Amniotic stem cell (primary cell): ENCODE data around the gene HELZ.
"Not testable (repeated sequence)": the region's sequence is repeated elsewhere in the genome, so short reads cannot be mapped to it uniquely, and the experiment has no call there.

Experiments
- DNase-seq: peaks from one replicate; lab custom pipeline; 2025; lab: John Stamatoyannopoulos, UW

HELZ gene, protein sequence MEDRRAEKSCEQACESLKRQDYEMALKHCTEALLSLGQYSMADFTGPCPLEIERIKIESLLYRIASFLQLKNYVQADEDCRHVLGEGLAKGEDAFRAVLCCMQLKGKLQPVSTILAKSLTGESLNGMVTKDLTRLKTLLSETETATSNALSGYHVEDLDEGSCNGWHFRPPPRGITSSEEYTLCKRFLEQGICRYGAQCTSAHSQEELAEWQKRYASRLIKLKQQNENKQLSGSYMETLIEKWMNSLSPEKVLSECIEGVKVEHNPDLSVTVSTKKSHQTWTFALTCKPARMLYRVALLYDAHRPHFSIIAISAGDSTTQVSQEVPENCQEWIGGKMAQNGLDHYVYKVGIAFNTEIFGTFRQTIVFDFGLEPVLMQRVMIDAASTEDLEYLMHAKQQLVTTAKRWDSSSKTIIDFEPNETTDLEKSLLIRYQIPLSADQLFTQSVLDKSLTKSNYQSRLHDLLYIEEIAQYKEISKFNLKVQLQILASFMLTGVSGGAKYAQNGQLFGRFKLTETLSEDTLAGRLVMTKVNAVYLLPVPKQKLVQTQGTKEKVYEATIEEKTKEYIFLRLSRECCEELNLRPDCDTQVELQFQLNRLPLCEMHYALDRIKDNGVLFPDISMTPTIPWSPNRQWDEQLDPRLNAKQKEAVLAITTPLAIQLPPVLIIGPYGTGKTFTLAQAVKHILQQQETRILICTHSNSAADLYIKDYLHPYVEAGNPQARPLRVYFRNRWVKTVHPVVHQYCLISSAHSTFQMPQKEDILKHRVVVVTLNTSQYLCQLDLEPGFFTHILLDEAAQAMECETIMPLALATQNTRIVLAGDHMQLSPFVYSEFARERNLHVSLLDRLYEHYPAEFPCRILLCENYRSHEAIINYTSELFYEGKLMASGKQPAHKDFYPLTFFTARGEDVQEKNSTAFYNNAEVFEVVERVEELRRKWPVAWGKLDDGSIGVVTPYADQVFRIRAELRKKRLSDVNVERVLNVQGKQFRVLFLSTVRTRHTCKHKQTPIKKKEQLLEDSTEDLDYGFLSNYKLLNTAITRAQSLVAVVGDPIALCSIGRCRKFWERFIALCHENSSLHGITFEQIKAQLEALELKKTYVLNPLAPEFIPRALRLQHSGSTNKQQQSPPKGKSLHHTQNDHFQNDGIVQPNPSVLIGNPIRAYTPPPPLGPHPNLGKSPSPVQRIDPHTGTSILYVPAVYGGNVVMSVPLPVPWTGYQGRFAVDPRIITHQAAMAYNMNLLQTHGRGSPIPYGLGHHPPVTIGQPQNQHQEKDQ (N-terminal part only)

DNA sequence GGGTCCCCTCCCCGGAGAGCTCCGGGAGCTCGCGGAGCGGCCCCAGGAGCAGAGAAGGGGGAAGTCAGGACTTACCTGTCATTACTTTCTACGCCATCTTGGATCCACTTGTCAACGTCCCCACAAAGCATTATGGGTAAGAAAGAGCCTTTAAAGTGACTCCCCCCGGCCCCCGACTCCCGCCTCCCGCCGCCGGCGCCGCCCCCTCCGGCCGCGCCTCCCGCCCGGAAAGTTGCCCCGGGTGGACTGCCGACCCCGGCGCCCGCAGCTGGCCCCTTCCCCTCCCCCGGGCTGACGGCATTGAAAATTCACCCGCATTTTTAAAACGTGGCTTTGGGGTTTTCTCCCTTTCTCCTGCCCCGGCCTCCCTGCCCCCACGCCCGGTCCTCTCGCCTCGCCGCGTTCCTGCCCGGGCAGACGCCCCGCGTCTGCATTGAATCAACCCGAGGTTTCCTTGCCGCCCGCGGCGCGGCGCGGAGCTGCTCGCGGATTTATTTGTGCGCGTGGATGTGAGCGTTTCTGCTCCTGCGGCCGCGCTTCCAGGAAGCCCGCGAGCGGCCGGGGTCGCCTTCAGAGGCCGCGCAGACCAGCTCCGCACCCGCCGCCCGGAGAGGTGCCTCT, at the start of gene HELZ:
Gene HELZ, minus strand, starts transcription at position 124 of the 621 bp plus-strand sequence. CDS start 26,392 bp downstream, outside the sequence.
- peak; percentile 73 for DNase-seq

DNA sequence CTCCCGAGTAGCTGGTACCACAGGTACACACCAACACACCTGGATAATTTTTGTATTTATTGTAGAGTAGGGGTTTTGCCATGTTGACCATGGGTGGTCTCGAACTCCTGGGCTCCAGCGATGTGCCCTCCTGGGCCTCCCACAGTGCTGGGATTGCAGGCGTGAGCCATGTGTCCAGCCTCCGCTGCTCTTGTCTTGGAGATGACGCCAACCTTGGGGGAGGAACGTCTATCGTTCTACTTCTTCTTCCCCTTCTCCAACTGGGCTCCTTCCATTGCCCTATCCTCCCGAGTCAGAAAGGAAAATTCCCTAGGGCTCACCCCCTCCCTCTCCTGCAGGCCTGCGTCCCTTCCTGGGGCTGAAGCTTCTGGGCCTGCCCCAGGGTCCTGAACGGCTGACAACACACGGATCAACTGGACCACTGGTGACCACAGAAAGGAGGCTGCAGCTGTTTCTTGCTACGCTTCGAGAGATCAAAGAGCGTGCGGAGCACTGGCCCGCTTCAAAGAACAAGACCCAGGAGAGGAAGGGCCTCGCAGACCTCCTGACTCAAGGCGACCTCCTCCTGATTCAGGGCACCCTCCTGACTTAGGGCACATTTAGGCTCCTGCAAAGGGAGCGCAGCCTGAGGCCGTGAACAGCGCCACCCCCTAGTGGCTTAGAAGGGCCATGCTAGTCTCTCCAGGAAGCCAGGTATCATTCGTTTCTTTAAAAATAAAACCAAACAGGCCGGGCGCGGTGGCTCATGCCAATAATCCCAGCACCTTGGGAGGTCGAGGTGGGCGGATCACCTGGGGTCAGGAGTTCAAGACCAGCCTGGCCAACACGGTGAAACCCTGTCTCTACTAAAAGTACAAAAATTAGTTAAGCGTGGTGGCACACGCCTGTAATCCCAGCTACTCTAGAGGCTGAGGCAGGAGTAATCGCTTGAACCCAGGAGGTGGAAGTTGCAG, 48.5 kb upstream of the HELZ start:
- DNase-seq, result no peak

GRCh38 chr17:67290711-67291291, 45.8 kb upstream of the HELZ start:
- DNase-seq, result no peak

DNA sequence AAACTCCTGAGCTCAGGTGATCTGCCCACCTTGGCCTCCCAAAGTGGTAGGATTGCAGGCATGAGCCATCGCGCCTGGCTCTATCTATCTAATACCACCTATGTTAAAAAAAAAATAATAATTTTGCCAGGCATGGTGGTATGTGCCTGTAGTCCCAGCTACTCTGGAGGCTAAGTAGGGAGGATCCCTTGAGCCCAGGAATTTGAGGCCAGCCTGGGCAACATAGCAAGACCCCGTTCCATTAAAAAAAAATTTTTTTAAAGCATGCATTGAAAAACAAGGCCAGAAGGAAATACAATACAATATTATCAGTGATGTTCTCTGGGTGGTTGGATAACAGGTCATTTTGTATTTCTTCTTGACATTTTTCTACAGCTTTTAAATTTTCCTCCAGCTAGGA, 45.2 kb upstream of the HELZ start:
- DNase-seq, result no peak

DNA sequence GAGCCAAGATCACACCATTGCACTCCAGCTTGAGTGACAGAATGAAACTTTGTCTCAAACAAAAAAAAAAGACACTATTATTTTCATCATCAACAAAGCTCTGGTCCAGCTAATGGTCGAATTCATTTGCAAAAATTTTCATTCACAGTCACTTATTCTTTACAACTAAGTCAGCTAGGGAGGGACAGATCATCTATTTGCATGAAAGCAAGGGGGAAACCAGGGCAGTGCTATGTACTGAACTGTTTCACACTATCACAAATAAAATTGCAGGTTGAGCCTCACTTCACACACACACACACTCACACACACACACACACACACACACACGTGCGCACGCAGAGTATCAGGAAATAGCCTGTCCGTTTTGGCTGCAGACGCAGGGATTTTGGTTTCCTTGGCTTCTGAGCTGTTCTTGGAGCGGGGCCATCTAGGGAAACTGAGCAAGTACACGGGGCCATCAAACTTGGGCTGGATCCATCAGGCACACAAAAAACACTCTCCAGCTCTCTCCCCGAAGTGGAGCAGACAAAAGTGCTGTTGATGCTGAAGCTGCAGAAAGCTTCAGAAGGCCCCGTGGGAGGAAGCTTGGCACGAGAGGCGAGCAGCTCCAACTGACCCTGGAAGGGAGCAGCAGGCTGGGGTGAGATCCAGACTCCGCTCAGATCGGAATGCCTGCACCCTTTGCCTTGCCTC, 44.3 kb upstream of the HELZ start:
- DNase-seq, result no peak

DNA sequence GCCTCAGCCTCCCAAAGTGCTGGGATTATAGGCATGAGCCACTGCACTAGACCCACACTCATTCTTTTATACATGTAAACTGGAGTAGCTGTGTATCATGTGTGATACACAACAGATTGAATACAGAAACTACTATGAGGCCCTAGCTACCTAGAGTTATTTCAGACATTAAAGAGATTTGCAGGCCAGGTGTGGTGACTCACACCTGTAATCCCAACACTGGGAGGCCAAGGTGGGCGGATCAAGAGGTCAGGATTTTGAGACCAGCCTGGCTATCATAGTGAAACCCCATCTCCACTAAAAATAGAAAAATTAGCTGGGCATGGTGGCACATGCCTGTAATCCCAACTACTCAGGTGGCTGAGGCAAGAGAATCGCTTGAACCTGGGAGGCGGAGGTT, 41.8 kb upstream of the HELZ start:
- DNase-seq, result not testable (repeated sequence)

DNA sequence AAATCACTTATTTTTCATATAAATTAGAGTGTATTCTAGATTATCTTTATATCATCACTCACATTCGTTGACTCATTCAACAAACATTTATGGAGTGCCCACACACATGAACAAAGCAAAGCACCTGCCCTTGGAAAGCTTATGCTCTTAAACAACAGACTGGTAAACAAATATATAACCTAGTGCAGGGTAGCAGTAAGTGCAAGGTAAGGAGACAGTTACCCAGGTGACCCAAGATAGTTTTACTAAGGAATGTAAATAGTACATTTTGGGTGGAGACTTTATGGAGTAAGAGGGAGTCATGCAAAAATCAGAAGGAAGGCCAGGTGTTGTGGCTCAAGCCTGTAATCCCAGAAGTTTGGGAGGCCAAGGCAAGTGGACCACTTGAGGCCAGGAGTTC, 40.4 kb upstream of the HELZ start:
- DNase-seq, result no peak

GRCh38 chr17:67283731-67284516, 38.9 kb upstream of the HELZ start:
- DNase-seq, result no peak

DNA sequence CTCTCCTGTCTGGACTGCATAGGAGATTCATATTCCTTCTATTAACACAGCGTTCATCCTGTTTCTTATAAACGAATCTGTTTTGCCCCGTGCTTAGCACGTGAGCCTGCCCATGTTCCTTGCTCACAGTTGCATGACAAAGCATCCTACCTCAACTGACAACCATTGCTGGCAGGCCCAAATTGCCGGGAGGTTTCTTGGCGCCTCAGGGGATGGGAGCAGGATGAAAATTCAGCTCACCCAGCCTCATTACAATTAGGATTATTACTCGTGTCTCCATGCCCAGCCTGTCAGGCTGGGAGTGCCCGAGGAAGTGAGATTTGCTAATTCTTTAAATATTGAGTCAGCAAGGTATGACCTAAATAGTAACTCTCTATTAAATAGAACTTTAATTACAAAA, 36.7 kb upstream of the HELZ start:
- DNase-seq, result no peak

GRCh38 chr17:67281053-67281452, 36.1 kb upstream of the HELZ start:
- DNase-seq, result no peak

GRCh38 chr17:67280279-67280678, 35.3 kb upstream of the HELZ start:
- no peak for DNase-seq

DNA sequence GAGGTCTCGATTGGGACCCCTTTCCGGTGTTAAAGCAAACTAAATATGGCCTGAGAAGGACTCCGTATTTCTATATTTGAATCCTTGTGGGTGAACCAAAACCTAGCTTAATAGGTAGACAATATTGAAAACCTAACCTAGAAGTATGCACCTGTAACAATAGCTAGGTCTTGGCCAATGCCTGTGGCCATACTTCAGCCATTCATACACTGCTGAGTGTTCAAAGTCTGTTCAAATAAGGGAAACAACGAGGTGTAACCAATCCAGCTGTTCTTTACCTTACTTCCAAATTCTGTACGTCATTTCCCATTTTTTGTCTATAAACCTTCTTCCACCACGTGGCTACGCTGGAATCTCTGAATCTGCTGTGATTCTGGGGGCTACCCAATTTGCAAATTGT, 34.1 kb upstream of the HELZ start:
- DNase-seq, result no peak

- no peak for DNase-seq
These were observed 33.4 kb upstream of the HELZ start for GRCh38 chr17:67278363-67278762.

- no peak for DNase-seq
These were observed 31.1 kb upstream of the HELZ start for GRCh38 chr17:67276075-67276474.

- no peak for DNase-seq
These were observed 29.5 kb upstream of the HELZ start for GRCh38 chr17:67274466-67274865.

GRCh38 chr17:67273900-67274299, 28.9 kb upstream of the HELZ start:
- no peak for DNase-seq

DNA sequence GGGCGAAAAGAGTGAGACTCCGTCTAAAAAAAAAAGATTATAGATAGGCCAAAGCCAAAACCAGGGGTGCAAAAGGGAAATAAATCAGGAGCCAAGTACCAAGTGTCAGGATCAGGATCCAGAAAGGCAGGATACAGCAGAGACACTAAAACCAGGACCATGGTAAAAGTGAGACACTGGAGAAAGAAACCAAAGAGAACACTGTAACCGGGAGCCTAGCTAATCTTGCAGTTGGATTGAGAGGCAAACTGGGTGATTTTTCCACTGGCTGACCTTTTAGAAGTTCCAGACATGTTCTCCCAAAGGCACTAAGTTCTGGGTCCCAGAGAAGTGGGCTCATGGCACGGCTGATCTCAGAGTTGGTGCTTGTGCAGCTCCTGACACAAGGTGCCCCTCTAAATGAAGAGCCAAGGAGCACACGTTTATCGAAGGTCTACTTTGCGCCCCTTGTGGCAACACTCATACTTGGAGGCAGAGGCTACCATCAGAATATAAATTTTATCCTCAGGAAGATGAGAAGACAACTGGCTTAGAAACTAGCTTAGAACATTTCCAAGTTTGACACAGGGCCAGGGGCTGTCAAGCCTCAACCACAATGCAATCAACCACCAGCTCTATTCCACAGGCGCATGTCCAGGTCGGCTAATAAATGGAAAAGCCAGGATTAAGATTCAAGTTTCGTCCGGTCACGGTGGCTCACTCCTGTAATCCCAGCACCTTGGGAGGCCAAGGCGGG, 27.5 kb upstream of the HELZ start:
- no peak for DNase-seq

GRCh38 chr17:67271187-67271586, 26.2 kb upstream of the HELZ start:
- not testable (repeated sequence) for DNase-seq
